ENCODE data around the gene TMX4.
"Not testable (repeated sequence)": the region's sequence is repeated elsewhere in the genome, so short reads cannot be mapped to it uniquely, and the experiment has no call there.

TMX4 gene

DNA sequence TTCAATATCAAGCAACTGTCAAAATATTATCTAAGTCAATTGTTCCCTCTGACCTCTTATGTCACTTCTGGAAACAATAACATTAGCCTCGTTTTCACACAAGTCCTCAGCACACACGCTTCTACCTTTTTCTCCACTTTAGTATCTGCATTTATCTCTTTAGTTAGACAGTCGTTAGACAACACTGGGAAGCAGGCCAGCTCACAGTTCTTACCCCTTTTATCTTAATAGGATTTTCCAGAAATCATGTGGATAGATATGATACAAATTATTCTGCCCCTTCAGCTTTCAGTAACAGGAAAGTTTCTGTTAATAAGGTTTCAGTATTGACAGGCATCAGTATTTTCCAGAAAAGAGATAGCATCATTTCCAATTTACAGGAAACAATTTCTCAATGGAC is 53.4 kb downstream of the TMX4 start:
- no peak overlapping the region for H3K4me3 ChIP-seq (ENCODE audit: low read depth, low read length)
- TF ChIP-seq, protein P1, sequence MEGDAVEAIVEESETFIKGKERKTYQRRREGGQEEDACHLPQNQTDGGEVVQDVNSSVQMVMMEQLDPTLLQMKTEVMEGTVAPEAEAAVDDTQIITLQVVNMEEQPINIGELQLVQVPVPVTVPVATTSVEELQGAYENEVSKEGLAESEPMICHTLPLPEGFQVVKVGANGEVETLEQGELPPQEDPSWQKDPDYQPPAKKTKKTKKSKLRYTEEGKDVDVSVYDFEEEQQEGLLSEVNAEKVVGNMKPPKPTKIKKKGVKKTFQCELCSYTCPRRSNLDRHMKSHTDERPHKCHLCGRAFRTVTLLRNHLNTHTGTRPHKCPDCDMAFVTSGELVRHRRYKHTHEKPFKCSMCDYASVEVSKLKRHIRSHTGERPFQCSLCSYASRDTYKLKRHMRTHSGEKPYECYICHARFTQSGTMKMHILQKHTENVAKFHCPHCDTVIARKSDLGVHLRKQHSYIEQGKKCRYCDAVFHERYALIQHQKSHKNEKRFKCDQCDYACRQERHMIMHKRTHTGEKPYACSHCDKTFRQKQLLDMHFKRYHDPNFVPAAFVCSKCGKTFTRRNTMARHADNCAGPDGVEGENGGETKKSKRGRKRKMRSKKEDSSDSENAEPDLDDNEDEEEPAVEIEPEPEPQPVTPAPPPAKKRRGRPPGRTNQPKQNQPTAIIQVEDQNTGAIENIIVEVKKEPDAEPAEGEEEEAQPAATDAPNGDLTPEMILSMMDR (IDR thresholded peaks at IDR 0.05; ENCODE audit: low read depth, low read length, missing control alignments) = no peak
- no peak for DNase-seq (ENCODE audit: low read depth)
- in situ Hi-C loops (cut with HindIII; ENCODE audit: low sequenced_read_pairs) = no loop called here

DNA sequence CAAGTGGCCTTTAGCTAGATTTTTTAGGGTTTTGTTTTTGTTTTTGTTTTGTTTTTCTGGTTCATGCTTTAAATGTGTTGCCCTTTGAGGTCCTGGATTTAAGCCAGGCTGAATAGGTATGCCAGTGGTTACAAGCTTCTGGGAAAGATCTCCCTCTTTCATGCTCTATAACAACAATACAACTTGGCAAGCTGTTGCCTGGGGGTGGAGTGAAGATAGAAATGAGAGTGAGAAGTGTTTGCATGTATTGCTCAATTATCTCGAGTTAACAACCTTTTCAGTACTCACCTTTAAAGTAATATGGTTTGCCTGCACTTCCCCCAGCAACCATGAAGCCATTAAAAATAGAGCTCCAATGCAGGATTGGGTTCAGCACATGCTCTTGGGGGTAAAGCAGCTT is 60.1 kb downstream of the TMX4 start:
- in situ Hi-C loops (cut with HindIII; ENCODE audit: low sequenced_read_pairs) = no loop called here
- no peak for DNase-seq (ENCODE audit: low read depth)
- TF ChIP-seq, protein P1 (IDR thresholded peaks at IDR 0.05; ENCODE audit: low read depth, low read length, missing control alignments) = no peak
- H3K4me3 ChIP-seq (ENCODE audit: low read depth, low read length) = no peak overlapping the region

DNA sequence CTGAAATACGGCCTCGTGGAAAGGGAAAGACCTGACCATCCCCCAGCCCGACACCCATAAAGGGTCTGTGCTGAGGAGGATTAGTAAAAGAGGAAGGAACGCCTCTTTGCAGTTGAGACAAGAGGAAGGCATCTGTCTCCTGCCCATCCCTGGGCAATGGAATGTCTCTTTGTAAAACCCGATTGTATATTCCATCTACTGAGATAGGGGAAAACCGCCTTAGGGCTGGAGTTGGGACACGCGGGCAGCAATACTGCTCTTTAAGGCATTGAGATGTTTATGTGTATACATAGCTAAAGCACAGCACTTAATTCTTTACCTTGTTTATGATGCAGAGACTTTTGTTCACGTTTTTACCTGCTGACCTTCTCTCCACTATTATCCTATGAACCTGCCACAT is 63.0 kb downstream of the TMX4 start:
- H3K4me3 ChIP-seq (ENCODE audit: low read depth, low read length); in situ Hi-C loops (cut with HindIII; ENCODE audit: low sequenced_read_pairs); DNase-seq (ENCODE audit: low read depth): not testable (repeated sequence)

DNA sequence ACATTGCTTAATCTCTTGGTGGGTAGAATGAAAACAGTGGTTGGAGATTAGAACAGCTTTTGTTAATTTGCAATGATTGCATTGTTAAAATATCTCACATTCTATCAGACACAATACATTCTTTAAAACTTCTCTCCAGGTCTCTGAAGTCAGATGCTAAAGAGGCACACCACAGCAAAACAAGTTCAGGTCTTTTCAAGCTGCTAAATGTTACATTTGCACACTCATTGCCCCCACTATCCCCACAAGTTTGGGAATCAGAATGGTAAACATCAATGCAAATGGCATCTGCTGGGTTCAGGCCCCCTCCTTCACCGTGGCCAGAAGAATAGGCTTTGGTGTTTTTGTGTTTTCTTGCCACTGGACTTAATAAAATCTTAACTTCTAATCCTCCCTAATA is 69.2 kb downstream of the TMX4 start:
- in situ Hi-C loops (cut with HindIII; ENCODE audit: low sequenced_read_pairs) = no loop called here
- no peak for DNase-seq (ENCODE audit: low read depth)
- H3K4me3 ChIP-seq (ENCODE audit: low read depth, low read length) = no peak overlapping the region
- TF ChIP-seq, protein P1 (IDR thresholded peaks at IDR 0.05; ENCODE audit: low read depth, low read length, missing control alignments) = no peak

DNA sequence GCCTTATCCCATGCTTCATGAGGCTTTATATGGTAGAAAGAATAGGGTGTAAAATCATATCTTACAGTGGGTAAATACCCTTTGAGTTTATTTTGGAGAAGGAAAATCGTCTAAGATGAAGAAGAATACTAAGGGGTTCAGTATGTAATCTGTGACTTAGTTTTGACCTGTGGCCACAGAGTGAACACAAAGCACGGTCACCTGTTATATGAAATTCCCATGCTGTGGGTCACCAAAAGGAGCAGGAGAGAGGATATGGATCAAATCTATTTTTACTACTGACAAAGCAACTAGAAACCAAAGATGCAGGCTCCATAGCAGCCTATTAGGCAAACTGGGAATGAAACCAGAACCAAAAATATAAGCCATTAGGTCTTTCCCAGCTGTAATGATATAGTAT is 75.7 kb downstream of the TMX4 start:
- TF ChIP-seq, protein P1 (IDR thresholded peaks at IDR 0.05; ENCODE audit: low read depth, low read length, missing control alignments) = no peak

DNA sequence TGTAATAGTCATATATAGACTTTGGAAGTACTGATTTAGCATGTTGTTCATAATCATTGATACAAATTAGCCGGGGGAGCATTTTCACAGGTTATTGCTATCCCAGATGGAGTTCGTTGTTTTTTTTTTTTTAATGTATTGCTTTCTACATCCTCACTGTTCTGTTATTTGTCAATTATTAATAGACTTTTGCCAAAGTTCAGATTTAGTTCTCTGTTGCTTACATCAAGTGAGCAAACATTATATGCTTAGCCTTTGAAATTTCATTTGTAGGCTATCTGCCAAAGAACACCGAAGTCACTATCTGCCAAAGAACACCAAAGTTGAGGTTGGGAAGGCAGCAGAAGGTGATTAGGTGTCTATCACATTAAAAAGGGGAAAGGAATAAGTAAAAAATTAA is 79.2 kb downstream of the TMX4 start, which contains the start of gene HAO1:
HAO1 (minus strand) TSS at position 118 of the 400 bp plus-strand sequence; CDS start at position 82, 36 bp downstream.
- no peak for DNase-seq (ENCODE audit: low read depth)
- H3K4me3 ChIP-seq (ENCODE audit: low read depth, low read length) = no peak within 1 kb of the TSS
- TF ChIP-seq, protein P1 (IDR thresholded peaks at IDR 0.05; ENCODE audit: low read depth, low read length, missing control alignments) = no peak
- in situ Hi-C loops (cut with HindIII; ENCODE audit: low sequenced_read_pairs) = no loop called here

More for the DNA sequence above, 75.7 kb downstream of the TMX4 start:
- in situ Hi-C loops (cut with HindIII; ENCODE audit: low sequenced_read_pairs) = no loop called here
- DNase-seq (ENCODE audit: low read depth) = no peak
- H3K4me3 ChIP-seq (ENCODE audit: low read depth, low read length) = no peak overlapping the region

DNA sequence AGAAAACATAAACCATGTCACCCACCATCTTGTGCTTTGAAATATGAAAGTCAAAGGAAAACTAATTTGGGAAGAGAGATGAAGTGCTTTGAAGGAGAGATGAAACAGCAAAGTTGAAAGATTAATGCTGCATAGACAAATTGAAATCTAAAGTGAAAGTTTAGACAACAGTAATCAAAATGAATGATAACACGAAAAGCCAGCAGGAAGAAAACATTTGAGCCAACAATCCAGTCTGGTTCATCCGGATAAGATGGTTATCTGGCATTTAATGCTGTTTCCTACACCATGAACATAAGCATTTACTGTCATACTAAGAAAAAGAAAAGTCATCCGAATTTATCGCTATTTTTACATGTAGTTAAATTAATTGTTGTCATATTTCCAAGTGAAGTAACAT is 79.9 kb downstream of the TMX4 start:
- H3K4me3 ChIP-seq (ENCODE audit: low read depth, low read length) = no peak overlapping the region
- in situ Hi-C loops (cut with HindIII; ENCODE audit: low sequenced_read_pairs) = no loop called here
- no peak for DNase-seq (ENCODE audit: low read depth)
- TF ChIP-seq, protein P1 (IDR thresholded peaks at IDR 0.05; ENCODE audit: low read depth, low read length, missing control alignments) = no peak

Measured in astrocyte of the cerebellum (primary cell).